ENCODE measurements around the gene SLC27A1. TPM values are rescaled to one million over a fixed set of nuclear protein-coding genes. Genes with fewer than 3 reads are reported as not detected.

SLC27A1 gene
- total RNA-seq, 1 donor from 2014 or later, result 25.1 TPM

- Mint-ChIP-seq H3K9me3 (peaks cover 8% of the 10 kb centered on the region), H3K27ac (no peak overlapping the region), H3K4me1 (no peaks in the 10 kb centered on the region), H3K27me3 (ENCODE audit: low read depth) (peaks cover 1% of the 10 kb centered on the region), H3K36me3 (no peaks in the 10 kb centered on the region), H3K4me3 (no peak overlapping the region)
- DNase-seq (ENCODE audit: low spot score in 2 of 2, unreplicated experiment in 2 of 2), result no peak
- no peak for TF ChIP-seq CTCF (IDR thresholded peaks at IDR 0.05; ENCODE audit: unreplicated experiment)
Observed at GRCh38 chr19:17529239-17530158, 59.2 kb downstream of the SLC27A1 start.

GRCh38 chr19:17530586-17530985, 60.3 kb downstream of the SLC27A1 start:
- H3K4me3 Mint-ChIP-seq, result no peak overlapping the region
- H3K27ac Mint-ChIP-seq, result no peak overlapping the region
- no peak for TF ChIP-seq CTCF (IDR thresholded peaks at IDR 0.05; ENCODE audit: unreplicated experiment)
- H3K9me3 Mint-ChIP-seq, result peaks cover 8% of the 10 kb centered on the region
- DNase-seq (ENCODE audit: low spot score in 2 of 2, unreplicated experiment in 2 of 2), result no peak
- no peaks in the 10 kb centered on the region for H3K36me3 Mint-ChIP-seq
- H3K4me1 Mint-ChIP-seq, result no peaks in the 10 kb centered on the region
- peaks cover 1% of the 10 kb centered on the region for H3K27me3 Mint-ChIP-seq (ENCODE audit: low read depth)

GRCh38 chr19:17532116-17532515, 61.8 kb downstream of the SLC27A1 start:
- peaks cover 8% of the 10 kb centered on the region for H3K9me3 Mint-ChIP-seq
- no peak for TF ChIP-seq CTCF (IDR thresholded peaks at IDR 0.05; ENCODE audit: unreplicated experiment)
- H3K4me1 Mint-ChIP-seq, result no peaks in the 10 kb centered on the region
- no peak overlapping the region for H3K4me3 Mint-ChIP-seq
- H3K36me3 Mint-ChIP-seq, result no peaks in the 10 kb centered on the region
- H3K27ac Mint-ChIP-seq, result no peak overlapping the region
- H3K27me3 Mint-ChIP-seq (ENCODE audit: low read depth), result peaks cover 12% of the 10 kb centered on the region
- no peak for DNase-seq (ENCODE audit: low spot score in 2 of 2, unreplicated experiment in 2 of 2)

- Mint-ChIP-seq H3K9me3 (peaks cover 8% of the 10 kb centered on the region), H3K4me1 (no peaks in the 10 kb centered on the region), H3K27ac (no peak overlapping the region), H3K4me3 (no peak overlapping the region), H3K36me3 (no peaks in the 10 kb centered on the region), H3K27me3 (ENCODE audit: low read depth) (peaks cover 16% of the 10 kb centered on the region)
- no peak for TF ChIP-seq CTCF (IDR thresholded peaks at IDR 0.05; ENCODE audit: unreplicated experiment)
- no peak for DNase-seq (ENCODE audit: low spot score in 2 of 2, unreplicated experiment in 2 of 2)
Observed at GRCh38 chr19:17532557-17532956, 62.2 kb downstream of the SLC27A1 start.

GRCh38 chr19:17534767-17535166, 64.4 kb downstream of the SLC27A1 start:
- no peaks in the 10 kb centered on the region for H3K36me3 Mint-ChIP-seq
- DNase-seq (ENCODE audit: low spot score in 2 of 2, unreplicated experiment in 2 of 2), result no peak
- no peak for TF ChIP-seq CTCF (IDR thresholded peaks at IDR 0.05; ENCODE audit: unreplicated experiment)
- no peak overlapping the region for H3K4me3 Mint-ChIP-seq
- H3K27me3 Mint-ChIP-seq (ENCODE audit: low read depth), result peaks cover 36% of the 10 kb centered on the region
- peaks cover 2% of the 10 kb centered on the region for H3K4me1 Mint-ChIP-seq
- no peaks in the 10 kb centered on the region for H3K9me3 Mint-ChIP-seq
- H3K27ac Mint-ChIP-seq, result no peak overlapping the region

Data from mesothelial cell of epicardium (in vitro differentiated cells).